Activated CD8-positive, alpha-beta memory T cell treated with anti-CD3 and anti-CD28 coated beads, Interleukin-2, amount 50 U/mL, for 1 hour (primary cell): Measurements from ENCODE around the gene PPP2R5C.

Experiments used
- DNase-seq: peaks from one replicate; pipeline ENCODE4 v3.0.0-alpha.2; 2020; ENCODE audit errors: extremely low read depth

Gene PPP2R5C

DNA sequence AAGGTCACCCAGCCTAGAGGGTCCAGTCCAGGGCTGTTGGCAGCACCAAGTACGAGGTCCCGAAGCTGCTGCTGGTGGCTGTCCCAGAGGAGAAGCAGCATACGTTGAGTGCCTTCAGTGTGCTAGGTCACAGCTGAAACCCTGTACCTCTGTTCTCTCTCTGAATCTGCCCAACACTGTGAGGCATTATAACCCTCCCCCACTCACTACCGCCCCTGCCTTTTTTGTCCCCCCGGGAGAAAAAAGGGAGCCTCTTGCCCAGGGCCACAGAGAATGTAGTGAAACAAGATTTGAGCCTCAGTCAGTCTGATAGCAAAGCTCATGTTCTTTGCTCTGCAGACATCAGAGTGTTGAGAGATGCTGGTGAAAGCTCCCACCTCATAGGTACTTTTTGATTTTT lies 53.4 kb downstream of the PPP2R5C start:
- DNase-seq, result no peak

DNA sequence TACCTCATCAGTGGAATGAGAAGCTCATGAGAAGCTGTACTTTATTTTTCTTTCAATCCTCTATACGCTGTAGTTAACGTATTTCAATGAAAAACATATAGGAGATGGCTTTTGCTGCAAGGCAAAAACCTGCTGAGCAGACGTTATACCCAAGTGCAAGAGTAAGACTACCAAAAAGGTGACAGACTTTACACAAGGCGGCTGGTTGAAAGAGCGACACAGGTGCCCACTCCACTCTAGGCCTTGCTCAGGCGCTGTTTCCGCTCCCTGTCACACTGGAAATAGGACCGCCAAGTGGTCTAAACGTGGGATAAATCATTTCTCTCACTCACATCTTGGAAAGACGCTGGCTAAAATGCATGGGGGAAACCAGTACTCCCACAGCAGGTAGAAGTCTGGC lies 54.5 kb downstream of the PPP2R5C start:
- DNase-seq, result no peak

DNA sequence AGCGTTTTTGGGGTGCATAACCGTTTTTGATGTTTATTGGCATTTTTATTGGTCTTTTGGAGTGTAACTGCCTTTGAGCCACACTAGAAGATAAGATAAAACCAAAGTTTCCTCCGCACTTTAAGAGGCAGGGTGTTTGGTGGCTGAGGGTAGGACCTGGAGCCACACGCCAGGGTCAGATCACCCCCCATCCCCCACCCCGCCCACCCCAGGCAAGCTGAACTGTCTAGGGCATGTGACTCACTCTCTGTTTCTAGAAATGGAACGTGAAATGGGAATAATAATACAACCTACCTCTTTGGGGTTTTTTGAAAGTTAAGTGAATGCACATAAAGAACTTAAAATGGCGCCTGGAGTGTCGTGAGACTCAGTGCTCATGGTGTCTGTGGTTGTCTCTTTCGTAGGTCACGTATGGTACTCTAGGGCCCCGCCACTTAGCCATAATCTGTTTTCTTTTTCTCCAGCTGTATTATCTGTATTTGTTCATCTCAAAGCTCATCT lies 56.0 kb downstream of the PPP2R5C start:
- DNase-seq, result no peak

DNA sequence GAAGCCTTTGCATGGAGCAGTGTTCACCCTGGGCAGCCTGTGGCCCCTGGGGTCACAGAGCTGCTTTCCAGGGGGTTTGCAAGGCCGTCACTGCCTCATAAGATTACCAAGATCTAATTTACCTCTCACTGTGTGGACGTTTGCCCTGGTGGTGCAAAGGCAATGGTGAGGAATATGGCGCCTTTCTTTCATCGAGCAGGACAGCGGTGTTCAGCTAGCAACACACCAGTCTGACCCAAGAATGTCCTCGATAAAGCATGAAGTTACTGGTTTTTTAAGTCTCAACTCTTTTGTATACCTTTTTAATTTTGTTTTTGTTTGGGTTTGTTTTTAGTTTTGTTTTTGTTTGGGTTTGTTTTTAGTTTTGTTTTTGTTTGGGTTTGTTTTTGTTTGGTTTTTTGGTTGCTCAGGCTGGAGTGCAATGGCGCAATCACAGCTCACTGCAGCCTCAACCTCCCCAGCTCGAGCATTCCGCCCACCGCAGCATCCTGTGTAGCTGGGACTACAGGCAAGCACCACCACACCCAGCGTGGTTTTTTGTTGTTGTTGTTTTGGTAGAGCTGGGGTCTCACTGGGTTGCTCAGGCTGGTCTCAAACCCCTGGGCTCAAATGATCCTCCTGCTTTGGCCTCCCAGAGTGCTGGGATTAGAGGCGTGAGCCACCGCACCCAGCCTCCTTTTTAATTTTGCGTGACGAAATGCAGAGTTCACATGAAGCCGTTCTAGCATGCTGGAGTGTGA lies 57.9 kb downstream of the PPP2R5C start:
- no peak for DNase-seq

DNA sequence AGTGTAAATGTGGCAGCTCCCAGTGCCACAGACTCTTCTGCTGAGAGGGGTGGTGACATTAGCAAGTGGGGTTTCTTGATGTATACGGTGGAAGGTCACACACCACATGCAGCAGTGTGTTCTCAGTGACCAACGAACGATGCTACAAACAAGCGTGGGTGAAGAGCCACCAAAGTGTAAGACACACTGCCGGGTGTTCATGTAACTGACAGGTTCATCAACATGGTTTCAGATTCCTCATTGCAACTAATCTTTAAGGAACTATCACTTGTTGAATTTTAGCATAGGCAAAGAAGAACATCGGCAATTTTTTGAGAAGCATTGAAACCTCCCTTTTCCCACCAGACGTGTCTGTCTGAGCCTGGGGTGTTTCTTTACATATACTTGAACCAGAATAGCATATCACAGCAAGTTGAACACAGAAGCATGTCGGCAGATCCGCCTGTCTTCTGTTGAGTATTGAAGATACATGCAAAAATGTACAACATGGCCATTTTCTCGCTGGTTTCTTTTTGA lies 58.8 kb downstream of the PPP2R5C start:
- no peak for DNase-seq

DNA sequence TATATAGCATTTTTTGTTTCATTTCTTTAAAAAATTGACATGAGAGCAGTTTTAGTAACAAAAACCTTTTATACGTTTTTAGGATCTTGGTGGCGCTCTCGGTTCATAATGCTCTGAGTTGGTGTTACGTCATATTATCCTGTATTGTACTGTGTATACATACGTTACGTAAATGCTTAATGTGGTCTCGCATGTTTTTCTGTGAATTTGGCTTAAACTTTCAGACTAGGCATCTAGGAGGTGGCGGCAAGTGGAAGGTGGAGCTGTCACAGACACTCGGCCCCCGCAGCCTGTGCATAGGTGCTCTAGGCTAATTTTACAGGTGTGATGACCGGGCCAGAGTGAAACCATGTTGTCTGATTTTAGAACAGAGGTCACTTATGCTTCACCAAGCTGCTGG lies 60.0 kb downstream of the PPP2R5C start:
- no peak for DNase-seq

DNA sequence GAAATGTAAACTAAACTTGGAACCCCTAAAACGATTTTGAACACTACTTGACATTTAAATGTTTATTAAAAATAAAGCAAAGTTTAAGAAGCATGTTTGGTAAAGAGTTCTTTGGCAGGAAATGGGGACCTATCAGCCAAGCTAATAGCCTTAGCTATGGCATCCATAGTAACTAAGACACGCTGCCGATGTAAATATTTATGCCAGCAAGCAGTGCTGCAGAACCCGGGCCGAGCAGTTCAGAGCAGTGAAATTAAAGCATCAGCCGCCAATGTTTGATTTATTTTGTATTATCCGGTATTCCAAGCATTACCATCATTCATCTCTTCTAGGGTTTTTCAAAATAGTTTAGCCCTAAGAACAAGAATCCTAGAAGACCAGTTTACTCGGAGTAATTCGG lies 61.6 kb downstream of the PPP2R5C start:
- DNase-seq, result no peak

DNA sequence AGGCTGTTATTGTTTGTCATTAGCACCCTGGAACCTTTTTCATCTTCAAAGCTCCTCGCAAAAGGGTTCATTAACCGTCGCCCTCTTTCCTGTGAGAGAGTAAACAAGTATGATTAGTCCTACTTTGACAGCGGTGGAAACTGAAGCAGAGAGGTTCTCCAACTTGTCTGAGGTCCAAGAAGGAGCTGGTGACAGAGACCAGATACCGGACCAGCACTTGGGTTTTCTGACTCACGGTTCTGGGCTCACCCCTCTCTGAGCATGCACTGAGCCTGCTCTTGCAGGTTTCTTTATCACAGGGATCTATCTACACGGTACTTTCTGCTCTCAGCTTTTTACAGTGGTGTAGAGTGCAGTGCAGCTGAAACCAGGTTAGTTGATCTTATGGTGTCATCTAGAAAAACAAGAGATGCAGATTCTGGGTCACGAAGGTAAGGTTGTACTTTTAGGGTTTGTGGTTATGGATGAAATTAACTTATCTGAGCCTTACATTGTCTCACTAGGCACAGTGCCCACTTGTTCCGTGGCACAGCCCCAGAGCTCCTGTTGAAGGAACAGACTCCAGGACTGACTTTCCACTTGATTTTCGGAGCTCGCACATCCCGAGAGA lies 62.1 kb downstream of the PPP2R5C start:
- DNase-seq, result peak; percentile 73

DNA sequence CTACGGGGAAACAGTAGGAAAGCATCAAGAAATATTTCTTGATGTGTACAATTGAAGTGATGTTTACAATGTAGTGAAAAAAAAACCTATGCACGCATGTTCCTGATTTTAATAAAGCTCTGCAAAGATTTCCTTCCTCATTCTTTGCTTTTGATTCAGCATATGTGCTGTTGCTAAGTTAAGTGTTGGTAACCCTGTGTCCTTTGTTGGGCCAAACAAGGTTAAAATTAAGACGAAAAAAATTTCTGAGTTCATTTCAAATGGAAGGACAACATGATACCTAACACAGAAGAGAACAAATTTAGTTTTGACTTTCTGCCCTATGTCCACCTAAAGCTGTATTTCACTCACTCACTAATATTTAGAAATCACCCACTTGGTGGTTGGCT lies 62.8 kb downstream of the PPP2R5C start:
- no peak for DNase-seq

DNA sequence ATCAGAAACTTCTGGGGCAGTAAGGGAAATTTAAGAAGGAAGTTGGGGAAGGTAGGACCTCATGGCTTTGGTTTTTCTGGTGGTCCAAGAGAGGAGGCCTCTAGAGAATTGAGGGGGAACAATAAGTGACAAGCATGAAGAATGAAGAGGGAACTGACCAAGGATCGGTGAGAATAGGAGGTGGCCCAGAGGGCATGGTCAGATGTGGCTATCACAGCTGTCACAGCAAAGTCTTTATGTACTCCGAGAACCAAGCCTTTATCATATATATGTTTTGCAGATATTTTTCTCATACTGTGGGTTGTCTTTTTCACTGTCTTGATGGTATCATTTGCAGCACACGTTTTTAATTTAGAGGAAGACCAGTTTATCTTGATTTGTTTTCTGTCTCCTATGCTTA lies 64.3 kb downstream of the PPP2R5C start:
- no peak for DNase-seq

DNA sequence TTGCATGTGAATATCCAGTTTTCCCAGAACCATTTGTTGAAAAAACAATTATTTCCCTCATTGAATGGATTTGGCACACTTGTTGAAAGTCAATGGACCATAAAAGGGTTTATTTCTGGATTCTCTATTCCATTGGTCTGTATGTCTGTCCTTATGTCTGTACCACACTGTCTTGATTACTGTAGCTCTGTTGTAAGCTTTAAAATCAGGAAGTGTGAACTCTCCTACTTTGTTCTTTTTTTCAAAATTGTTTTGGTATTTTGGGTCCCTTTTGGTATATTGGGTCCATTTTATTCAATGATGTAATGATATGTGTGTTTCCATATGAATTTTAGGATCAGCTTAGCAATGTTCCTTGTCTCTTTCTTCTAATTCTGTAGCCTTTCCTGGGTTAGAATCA lies 64.8 kb downstream of the PPP2R5C start:
- DNase-seq, result no peak

DNA sequence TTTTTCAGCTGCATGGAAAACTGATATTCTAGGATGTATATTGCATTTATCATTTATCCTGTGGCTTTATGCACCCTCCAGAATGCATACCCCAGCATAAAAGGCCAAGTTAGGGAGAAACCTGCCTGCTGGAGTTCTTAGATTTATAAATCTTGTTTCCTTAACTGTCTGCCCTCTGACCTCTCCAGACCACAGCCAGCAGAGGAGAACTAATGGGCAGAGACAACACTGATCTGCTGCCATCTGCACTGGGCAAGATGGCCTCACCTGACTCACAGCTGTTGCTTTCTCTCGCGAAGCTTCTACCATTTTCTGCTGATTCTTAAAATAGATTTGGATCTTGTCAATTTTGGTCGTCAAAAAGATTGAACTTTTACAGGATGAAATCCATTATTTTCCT lies 65.8 kb downstream of the PPP2R5C start:
- DNase-seq, result no peak

DNA sequence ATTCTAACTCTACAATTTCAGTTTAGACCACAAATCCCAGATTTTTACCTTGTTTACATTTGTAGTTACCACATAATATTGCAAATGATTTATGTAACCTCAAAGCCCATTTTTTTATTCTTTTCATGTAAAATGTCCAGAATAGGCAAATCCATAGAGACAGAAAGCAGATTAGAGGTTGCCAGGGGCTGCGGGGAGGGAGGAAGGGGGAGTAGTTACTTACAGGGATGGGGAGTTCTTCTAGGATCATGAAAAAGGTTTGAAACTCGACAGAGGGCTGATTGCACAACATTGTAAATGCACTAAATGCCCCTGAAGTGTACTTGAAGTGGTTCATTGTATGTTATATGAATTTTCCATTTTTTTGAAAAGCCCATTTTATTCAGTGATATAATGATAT lies 66.5 kb downstream of the PPP2R5C start:
- DNase-seq, result no peak

DNA sequence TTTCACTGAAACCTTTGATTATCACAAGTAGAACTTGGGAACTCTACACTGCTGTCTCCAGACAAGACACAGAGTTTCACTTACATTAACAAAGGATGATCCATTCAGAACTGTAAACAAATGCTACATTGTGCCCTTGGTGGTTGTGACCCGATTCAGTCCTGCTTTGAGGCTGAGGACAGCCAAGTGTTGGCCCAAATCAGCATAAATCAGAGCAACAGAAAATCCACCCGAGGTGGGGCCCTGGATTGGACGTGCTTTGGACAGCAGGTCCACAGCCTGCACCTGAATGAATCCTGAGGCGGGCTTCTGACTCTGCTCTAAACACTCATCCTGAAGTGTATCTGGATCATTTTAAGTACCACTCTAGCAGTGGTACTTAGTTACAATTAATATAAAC lies 68.8 kb downstream of the PPP2R5C start:
- no peak for DNase-seq

DNA sequence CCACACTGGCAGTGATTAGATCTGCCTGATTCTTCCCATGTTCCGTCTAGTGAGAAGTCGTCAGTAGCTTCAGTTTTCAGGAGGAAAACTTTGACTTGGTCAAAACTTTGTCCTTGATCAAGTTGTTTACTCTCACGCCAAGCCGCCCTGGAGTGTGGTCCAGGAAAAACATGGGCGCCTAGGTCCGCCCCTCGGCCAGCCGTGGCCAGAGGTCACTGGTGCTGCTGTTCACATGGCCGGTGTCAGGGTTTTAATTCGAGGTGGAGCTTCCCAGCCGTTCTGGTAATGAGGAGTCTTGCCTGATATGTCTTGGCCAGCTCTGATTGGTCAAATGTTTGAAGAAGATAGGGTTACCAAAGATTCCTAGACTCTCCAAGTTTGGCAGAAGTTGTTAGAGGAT lies 71.5 kb downstream of the PPP2R5C start:
- DNase-seq, result no peak

DNA sequence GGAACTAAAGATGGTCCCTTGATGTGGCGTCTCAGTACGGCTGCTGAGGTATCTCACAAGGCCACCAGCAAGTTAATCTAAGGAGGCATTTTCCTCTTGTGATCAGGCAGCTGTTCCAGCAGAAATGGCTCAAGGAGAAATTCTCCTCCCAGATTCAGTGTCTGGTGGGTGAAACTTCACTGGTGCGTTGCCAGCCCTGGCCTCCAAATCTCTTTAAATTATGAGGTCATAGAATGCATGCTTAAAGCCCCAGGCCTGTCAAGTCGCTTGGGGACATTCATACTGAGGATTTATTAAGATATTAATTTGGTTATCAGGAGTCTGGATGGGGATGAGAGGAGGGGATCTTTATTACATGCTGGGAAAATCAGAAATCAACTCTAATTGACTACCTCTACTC lies 72.9 kb downstream of the PPP2R5C start:
- no peak for DNase-seq

DNA sequence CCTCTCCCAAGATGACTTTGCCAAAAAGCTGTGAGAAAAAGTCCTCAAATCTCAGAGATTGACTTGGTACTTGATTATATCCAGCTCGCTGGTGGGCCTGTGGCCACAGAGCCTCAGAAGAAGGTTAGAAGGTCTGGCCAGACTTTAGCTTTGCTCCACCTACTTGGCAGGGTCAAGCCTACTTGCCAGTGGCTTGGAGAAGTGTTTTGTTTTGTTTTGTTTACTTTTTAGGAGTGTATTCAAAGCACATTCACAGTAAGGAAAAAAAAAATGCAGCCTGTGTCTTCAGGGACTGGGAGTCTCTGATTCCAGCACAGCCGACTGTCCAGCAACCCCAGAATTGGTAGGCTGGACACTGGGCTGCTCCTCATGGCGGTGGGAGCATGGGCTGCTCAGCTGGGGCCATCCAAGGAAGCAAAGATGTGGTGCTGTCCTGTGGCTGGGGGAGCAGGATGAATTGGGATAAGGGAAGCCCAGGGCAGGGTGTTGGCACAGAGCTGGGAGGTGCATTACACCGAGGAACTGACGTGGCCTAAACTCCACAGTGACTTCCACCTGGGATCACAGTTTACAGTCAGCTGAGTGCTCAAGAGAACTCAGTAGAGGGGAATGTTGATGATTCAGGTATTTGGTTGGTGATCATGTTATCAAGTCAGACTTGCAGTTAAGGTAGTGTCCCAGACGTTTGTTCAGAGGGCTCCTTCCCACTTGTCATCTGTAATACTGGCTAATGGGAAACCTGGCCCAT lies 73.5 kb downstream of the PPP2R5C start:
- DNase-seq, result no peak

DNA sequence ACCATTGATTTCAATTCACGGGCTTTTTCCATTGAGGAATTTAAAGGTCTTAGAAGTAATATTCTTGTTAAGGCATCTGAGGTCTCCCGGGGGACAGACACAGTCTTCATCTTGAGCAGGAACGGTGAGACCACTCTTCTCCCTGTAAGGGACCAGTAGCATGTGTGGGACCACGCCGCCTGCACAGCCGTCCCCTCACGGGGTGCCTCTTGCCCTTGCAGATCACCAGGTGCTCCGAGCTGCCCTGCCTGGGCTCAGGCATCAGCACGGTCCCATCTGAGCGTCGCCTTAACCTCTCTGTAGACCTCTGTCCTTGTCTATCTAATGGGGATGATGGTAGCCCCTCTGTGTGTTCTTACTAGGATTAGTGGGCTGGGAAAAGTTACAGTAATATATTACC lies 74.1 kb downstream of the PPP2R5C start:
- no peak for DNase-seq

DNA sequence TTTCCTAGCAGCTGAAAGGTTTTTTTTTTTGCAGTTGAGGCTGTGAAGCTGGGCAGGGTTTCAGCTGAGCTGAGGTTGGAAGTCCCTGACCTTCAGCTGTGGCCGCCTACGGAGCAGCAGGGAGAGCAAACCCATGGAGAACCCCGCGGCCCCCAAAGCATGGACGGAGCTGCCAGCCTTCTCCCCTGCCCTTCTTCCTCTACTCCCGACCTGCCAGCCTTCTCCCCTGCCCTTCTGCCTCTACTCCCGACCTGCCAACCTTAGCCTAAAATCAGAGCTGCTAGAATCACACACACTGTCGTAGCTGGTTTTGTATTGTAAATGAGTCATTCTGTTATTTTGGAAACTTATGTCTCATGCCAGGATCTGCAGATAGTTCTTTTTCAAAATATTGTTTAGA lies 74.6 kb downstream of the PPP2R5C start:
- no peak for DNase-seq

DNA sequence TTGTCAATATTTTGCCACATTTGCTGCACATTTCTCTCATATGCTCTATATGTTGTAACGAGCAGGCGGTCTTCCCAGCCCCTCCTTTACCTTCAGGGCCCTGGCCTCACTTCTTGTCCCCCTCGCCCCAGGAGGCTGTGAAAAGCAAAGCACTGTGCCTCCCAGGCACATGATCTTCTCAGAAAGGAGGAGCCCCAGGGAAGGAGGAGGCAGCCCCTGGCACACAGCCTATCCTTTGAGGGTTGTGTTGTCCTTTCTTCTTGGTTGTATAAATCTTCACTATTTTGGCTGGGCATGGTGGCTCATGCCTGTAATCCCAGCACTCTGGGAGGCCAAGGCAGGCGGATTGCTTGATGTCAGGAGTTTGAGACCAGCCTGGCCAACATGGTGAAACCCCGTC lies 77.0 kb downstream of the PPP2R5C start:
- DNase-seq, result no peak

DNA sequence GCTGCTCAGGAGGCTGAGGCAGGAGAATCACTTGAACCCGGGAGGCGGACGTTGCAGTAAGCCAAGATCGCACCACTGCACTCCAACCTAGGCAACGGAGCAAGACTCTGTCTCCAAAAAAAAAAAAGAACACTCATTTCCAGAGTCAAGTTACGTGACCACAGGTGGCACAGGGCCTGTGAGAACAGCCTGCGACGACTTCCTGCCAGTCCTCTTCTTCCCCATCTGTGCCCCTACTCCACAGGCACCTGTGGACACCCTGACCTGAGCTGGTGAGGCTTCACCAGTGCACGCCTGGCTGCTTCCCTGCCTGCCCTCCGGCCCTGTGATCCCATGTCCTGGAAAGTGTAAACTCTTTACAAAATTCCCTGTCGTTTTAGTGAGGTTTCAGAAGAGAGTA lies 77.7 kb downstream of the PPP2R5C start:
- DNase-seq, result no peak

DNA sequence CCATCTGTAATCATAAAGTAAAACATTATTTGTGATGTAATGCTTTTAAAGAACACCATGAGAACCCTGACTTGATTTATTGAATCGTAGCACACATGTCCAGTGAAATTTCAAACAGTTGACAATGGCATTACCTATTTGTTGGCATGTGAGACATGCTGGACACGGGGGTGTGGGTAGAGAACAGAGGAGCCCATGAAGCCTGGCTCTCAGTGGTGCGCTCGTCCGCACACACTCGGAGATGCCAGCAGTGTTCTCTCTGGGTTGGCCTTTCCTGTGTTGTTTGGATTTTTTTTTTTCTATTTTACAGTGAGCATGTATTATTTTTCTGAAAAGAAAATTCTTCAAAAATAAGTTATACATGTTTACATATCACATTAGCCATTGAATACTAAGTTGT lies 78.2 kb downstream of the PPP2R5C start:
- DNase-seq, result no peak
